Measurements from ENCODE around the gene AGBL1.
"Not testable (repeated sequence)": the region's sequence is repeated elsewhere in the genome, so short reads cannot be mapped to it uniquely, and the experiment has no call there.

AGBL1 gene

GRCh38 chr15:86445579-86446252 is 366.0 kb downstream of the AGBL1 start:
- no peak for DNase-seq (ENCODE audit: low read depth)
- no peak overlapping the region for H3K4me3 ChIP-seq (ENCODE audit: low read depth, low read length)

GRCh38 chr15:86446253-86446640 is 366.6 kb downstream of the AGBL1 start:
- no peak for DNase-seq (ENCODE audit: low read depth)
- no peak overlapping the region for H3K4me3 ChIP-seq (ENCODE audit: low read depth, low read length)

- DNase-seq (ENCODE audit: low read depth) = not testable (repeated sequence)
Observed at GRCh38 chr15:86465470-86466039, 385.9 kb downstream of the AGBL1 start.

GRCh38 chr15:86481720-86482119 is 402.0 kb downstream of the AGBL1 start:
- no peak overlapping the region for H3K4me3 ChIP-seq (ENCODE audit: low read depth, low read length)
- no peak for DNase-seq (ENCODE audit: low read depth)

More at GRCh38 chr15:86465470-86466039, 385.9 kb downstream of the AGBL1 start:
- not testable (repeated sequence) for H3K4me3 ChIP-seq (ENCODE audit: low read depth, low read length)

GRCh38 chr15:86483936-86484335 is 404.3 kb downstream of the AGBL1 start:
- H3K4me3 ChIP-seq (ENCODE audit: low read depth, low read length) = no peak overlapping the region
- DNase-seq (ENCODE audit: low read depth) = no peak

GRCh38 chr15:86488046-86488445 is 408.4 kb downstream of the AGBL1 start:
- no peak for DNase-seq (ENCODE audit: low read depth)
- no peak overlapping the region for H3K4me3 ChIP-seq (ENCODE audit: low read depth, low read length)

- H3K4me3 ChIP-seq (ENCODE audit: low read depth, low read length) = no peak overlapping the region
- DNase-seq (ENCODE audit: low read depth) = no peak
Observed at GRCh38 chr15:86489981-86490380, 410.3 kb downstream of the AGBL1 start.

GRCh38 chr15:86491118-86491517 is 411.4 kb downstream of the AGBL1 start:
- no peak overlapping the region for H3K4me3 ChIP-seq (ENCODE audit: low read depth, low read length)
- DNase-seq (ENCODE audit: low read depth) = no peak

- DNase-seq (ENCODE audit: low read depth) = no peak
- H3K4me3 ChIP-seq (ENCODE audit: low read depth, low read length) = no peak overlapping the region
Observed at GRCh38 chr15:86493884-86494283, 414.2 kb downstream of the AGBL1 start.

GRCh38 chr15:86494475-86494874 is 414.8 kb downstream of the AGBL1 start:
- H3K4me3 ChIP-seq (ENCODE audit: low read depth, low read length) = no peak overlapping the region
- DNase-seq (ENCODE audit: low read depth) = no peak

- no peak for DNase-seq (ENCODE audit: low read depth)
- H3K4me3 ChIP-seq (ENCODE audit: low read depth, low read length) = no peak overlapping the region
Observed at GRCh38 chr15:86502301-86502700, 422.6 kb downstream of the AGBL1 start.

- H3K4me3 ChIP-seq (ENCODE audit: low read depth, low read length) = no peak overlapping the region
- DNase-seq (ENCODE audit: low read depth) = no peak
Observed at GRCh38 chr15:86505951-86506350, 426.3 kb downstream of the AGBL1 start.

GRCh38 chr15:86506401-86506800 is 426.7 kb downstream of the AGBL1 start:
- DNase-seq (ENCODE audit: low read depth) = no peak
- no peak overlapping the region for H3K4me3 ChIP-seq (ENCODE audit: low read depth, low read length)

- no peak for DNase-seq (ENCODE audit: low read depth)
- no peak overlapping the region for H3K4me3 ChIP-seq (ENCODE audit: low read depth, low read length)
Observed at GRCh38 chr15:86515625-86516024, 436.0 kb downstream of the AGBL1 start.

GRCh38 chr15:86522721-86523120 is 443.1 kb downstream of the AGBL1 start:
- H3K4me3 ChIP-seq (ENCODE audit: low read depth, low read length) = no peak overlapping the region
- no peak for DNase-seq (ENCODE audit: low read depth)

- no peak overlapping the region for H3K4me3 ChIP-seq (ENCODE audit: low read depth, low read length)
- no peak for DNase-seq (ENCODE audit: low read depth)
Observed at GRCh38 chr15:86526938-86527690, 447.4 kb downstream of the AGBL1 start.

- not testable (repeated sequence) for H3K4me3 ChIP-seq (ENCODE audit: low read depth, low read length); DNase-seq (ENCODE audit: low read depth)
Observed at GRCh38 chr15:86528094-86528493, 448.4 kb downstream of the AGBL1 start.

GRCh38 chr15:86538141-86538540 is 458.5 kb downstream of the AGBL1 start:
- no peak for DNase-seq (ENCODE audit: low read depth)

GRCh38 chr15:86540840-86541467 is 461.3 kb downstream of the AGBL1 start:
- DNase-seq (ENCODE audit: low read depth) = no peak
- no peak overlapping the region for H3K4me3 ChIP-seq (ENCODE audit: low read depth, low read length)

More at GRCh38 chr15:86538141-86538540, 458.5 kb downstream of the AGBL1 start:
- no peak overlapping the region for H3K4me3 ChIP-seq (ENCODE audit: low read depth, low read length)

GRCh38 chr15:86541540-86541939 is 461.9 kb downstream of the AGBL1 start:
- H3K4me3 ChIP-seq (ENCODE audit: low read depth, low read length) = no peak overlapping the region
- no peak for DNase-seq (ENCODE audit: low read depth)
